ENCODE results near the gene C2CD2.
"Not testable (repeated sequence)": the region's sequence is repeated elsewhere in the genome, so short reads cannot be mapped to it uniquely, and the experiment has no call there.

The C2CD2 gene

GRCh38 chr21:42001781-42002180, 48.0 kb upstream of the C2CD2 start:
- no peak overlapping the region for H3K9ac ChIP-seq (ENCODE audit: low read depth, low read length, poor library complexity, severe bottlenecking)
- no peaks in the 10 kb centered on the region; the same call in 1 of the 2 replicates for H3K9me3 ChIP-seq (ENCODE audit: insufficient read depth, low read depth, low read length)
- no peak overlapping the region for H2AFZ ChIP-seq (ENCODE audit: low read length)
- peaks cover 5% of the 10 kb centered on the region for H4K20me1 ChIP-seq (ENCODE audit: insufficient read depth, low read length, poor library complexity, severe bottlenecking)
- H3F3A ChIP-seq (ENCODE audit: low read depth): no peaks in the 10 kb centered on the region
- H3K4me1 ChIP-seq (ENCODE audit: insufficient read depth, low read length, poor library complexity, severe bottlenecking): peaks cover 35% of the 10 kb centered on the region
- no peak for TF ChIP-seq EZH2phosphoT487 (IDR thresholded peaks at IDR 0.05; ENCODE audit: borderline replicate concordance)
- TF ChIP-seq CTCF (conservative IDR thresholded peaks at IDR 0.05; ENCODE audit: low read length): no peak
- no peaks in the 10 kb centered on the region for H3K9me2 ChIP-seq (replicated peaks; ENCODE audit: low read depth, low read length)
- H3K4me3 ChIP-seq (ENCODE audit: low read length, poor library complexity, severe bottlenecking): no peak overlapping the region
- H3K36me3 ChIP-seq (ENCODE audit: insufficient read depth, low read length): peaks cover 30% of the 10 kb centered on the region; the same call in 1 of the 2 replicates
- H3K27me3 ChIP-seq (ENCODE audit: insufficient read depth, low read length, poor library complexity, severe bottlenecking): no peaks in the 10 kb centered on the region
- peaks cover 89% of the 10 kb centered on the region for H3K79me2 ChIP-seq (ENCODE audit: insufficient read depth, low read length)
- no peak overlapping the region for H3K4me2 ChIP-seq (ENCODE audit: low read depth, low read length, poor library complexity, severe bottlenecking)

GRCh38 chr21:42000908-42001307, 47.1 kb upstream of the C2CD2 start:
- Histone ChIP-seq H3K4me2 (ENCODE audit: low read depth, low read length, poor library complexity, severe bottlenecking) (no peak overlapping the region), H3K9me2 (replicated peaks; ENCODE audit: low read depth, low read length) (no peaks in the 10 kb centered on the region), H3K9ac (ENCODE audit: low read depth, low read length, poor library complexity, severe bottlenecking) (no peak overlapping the region), H2AFZ (ENCODE audit: low read length) (no peak overlapping the region), H3K4me3 (ENCODE audit: low read length, poor library complexity, severe bottlenecking) (no peak overlapping the region), H3K9me3 (ENCODE audit: insufficient read depth, low read depth, low read length) (peaks cover 2% of the 10 kb centered on the region; the same call in 1 of the 2 replicates), H3K27me3 (ENCODE audit: insufficient read depth, low read length, poor library complexity, severe bottlenecking) (no peaks in the 10 kb centered on the region), H3K4me1 (ENCODE audit: insufficient read depth, low read length, poor library complexity, severe bottlenecking) (peaks cover 29% of the 10 kb centered on the region), H3F3A (ENCODE audit: low read depth) (no peaks in the 10 kb centered on the region), H3K79me2 (ENCODE audit: insufficient read depth, low read length) (peaks cover 82% of the 10 kb centered on the region), H4K20me1 (ENCODE audit: insufficient read depth, low read length, poor library complexity, severe bottlenecking) (peaks cover 4% of the 10 kb centered on the region), H3K36me3 (ENCODE audit: insufficient read depth, low read length) (peaks cover 38% of the 10 kb centered on the region; the same call in 1 of the 2 replicates)
- no peak for TF ChIP-seq CTCF (conservative IDR thresholded peaks at IDR 0.05; ENCODE audit: low read length)
- no peak for TF ChIP-seq EZH2phosphoT487 (IDR thresholded peaks at IDR 0.05; ENCODE audit: borderline replicate concordance)

GRCh38 chr21:41997657-41998056, 43.8 kb upstream of the C2CD2 start:
- no peaks in the 10 kb centered on the region for H3K4me1 ChIP-seq (ENCODE audit: insufficient read depth, low read length, poor library complexity, severe bottlenecking)
- peaks cover 7% of the 10 kb centered on the region; the same call in 1 of the 2 replicates for H3K9me3 ChIP-seq (ENCODE audit: insufficient read depth, low read depth, low read length)

GRCh38 chr21:41995577-41995976, 41.8 kb upstream of the C2CD2 start:
- Histone ChIP-seq H3K9ac (ENCODE audit: low read depth, low read length, poor library complexity, severe bottlenecking) (no peak overlapping the region), H3K36me3 (ENCODE audit: insufficient read depth, low read length) (peaks cover 74% of the 10 kb centered on the region; the same call in 1 of the 2 replicates), H3F3A (ENCODE audit: low read depth) (no peaks in the 10 kb centered on the region), H3K9me2 (replicated peaks; ENCODE audit: low read depth, low read length) (no peaks in the 10 kb centered on the region), H2AFZ (ENCODE audit: low read length) (no peak overlapping the region), H3K27me3 (ENCODE audit: insufficient read depth, low read length, poor library complexity, severe bottlenecking) (no peaks in the 10 kb centered on the region), H3K9me3 (ENCODE audit: insufficient read depth, low read depth, low read length) (peaks cover 7% of the 10 kb centered on the region; the same call in 1 of the 2 replicates), H3K79me2 (ENCODE audit: insufficient read depth, low read length) (peaks cover 31% of the 10 kb centered on the region; the same call in 1 of the 2 replicates), H3K4me3 (ENCODE audit: low read length, poor library complexity, severe bottlenecking) (no peak overlapping the region), H3K4me1 (ENCODE audit: insufficient read depth, low read length, poor library complexity, severe bottlenecking) (no peaks in the 10 kb centered on the region), H4K20me1 (ENCODE audit: insufficient read depth, low read length, poor library complexity, severe bottlenecking) (no peaks in the 10 kb centered on the region), H3K4me2 (ENCODE audit: low read depth, low read length, poor library complexity, severe bottlenecking) (no peak overlapping the region)
- no peak for TF ChIP-seq CTCF (conservative IDR thresholded peaks at IDR 0.05; ENCODE audit: low read length)
- TF ChIP-seq EZH2phosphoT487 (IDR thresholded peaks at IDR 0.05; ENCODE audit: borderline replicate concordance): no peak

More at GRCh38 chr21:41997657-41998056, 43.8 kb upstream of the C2CD2 start:
- TF ChIP-seq EZH2phosphoT487 (IDR thresholded peaks at IDR 0.05; ENCODE audit: borderline replicate concordance): no peak
- H3K4me2 ChIP-seq (ENCODE audit: low read depth, low read length, poor library complexity, severe bottlenecking): no peak overlapping the region
- no peaks in the 10 kb centered on the region for H3F3A ChIP-seq (ENCODE audit: low read depth)
- no peaks in the 10 kb centered on the region for H3K9me2 ChIP-seq (replicated peaks; ENCODE audit: low read depth, low read length)
- peaks cover 65% of the 10 kb centered on the region; the same call in 1 of the 2 replicates for H3K36me3 ChIP-seq (ENCODE audit: insufficient read depth, low read length)
- H3K79me2 ChIP-seq (ENCODE audit: insufficient read depth, low read length): peaks cover 52% of the 10 kb centered on the region; the same call in 1 of the 2 replicates
- no peak overlapping the region for H2AFZ ChIP-seq (ENCODE audit: low read length)
- H3K4me3 ChIP-seq (ENCODE audit: low read length, poor library complexity, severe bottlenecking): no peak overlapping the region
- no peak overlapping the region for H3K9ac ChIP-seq (ENCODE audit: low read depth, low read length, poor library complexity, severe bottlenecking)
- no peaks in the 10 kb centered on the region for H3K27me3 ChIP-seq (ENCODE audit: insufficient read depth, low read length, poor library complexity, severe bottlenecking)
- H4K20me1 ChIP-seq (ENCODE audit: insufficient read depth, low read length, poor library complexity, severe bottlenecking): no peaks in the 10 kb centered on the region

- H3K9me3 ChIP-seq (ENCODE audit: insufficient read depth, low read depth, low read length); H3K9ac ChIP-seq (ENCODE audit: low read depth, low read length, poor library complexity, severe bottlenecking); H2AFZ ChIP-seq (ENCODE audit: low read length); H3K4me2 ChIP-seq (ENCODE audit: low read depth, low read length, poor library complexity, severe bottlenecking); H3K27me3 ChIP-seq (ENCODE audit: insufficient read depth, low read length, poor library complexity, severe bottlenecking); H3K9me2 ChIP-seq (replicated peaks; ENCODE audit: low read depth, low read length); H3K4me1 ChIP-seq (ENCODE audit: insufficient read depth, low read length, poor library complexity, severe bottlenecking); H3F3A ChIP-seq (ENCODE audit: low read depth); H3K4me3 ChIP-seq (ENCODE audit: low read length, poor library complexity, severe bottlenecking); H4K20me1 ChIP-seq (ENCODE audit: insufficient read depth, low read length, poor library complexity, severe bottlenecking): not testable (repeated sequence)
- Histone ChIP-seq H3K79me2 (ENCODE audit: insufficient read depth, low read length) (peaks cover 21% of the 10 kb centered on the region; the same call in 1 of the 2 replicates), H3K36me3 (ENCODE audit: insufficient read depth, low read length) (peaks cover 69% of the 10 kb centered on the region; the same call in 1 of the 2 replicates)
These were observed 40.8 kb upstream of the C2CD2 start for GRCh38 chr21:41994613-41995012.
